GM10266 (cell line): ENCODE results near the gene PRKRA.

Experiments
- DNase-seq: peaks from one replicate; pipeline ENCODE4 v3.0.0; 2012; ENCODE audit errors: extremely low spot score
- TF ChIP-seq, protein P1 (sequence below): IDR thresholded peaks from 2 replicates; pipeline ENCODE4 v1.5.1; 2012; ENCODE audit warnings: mild to moderate bottlenecking, low read depth; ENCODE audit not compliant: control insufficient read depth, insufficient read depth; ENCODE audit errors: missing control alignments

The PRKRA gene

DNA sequence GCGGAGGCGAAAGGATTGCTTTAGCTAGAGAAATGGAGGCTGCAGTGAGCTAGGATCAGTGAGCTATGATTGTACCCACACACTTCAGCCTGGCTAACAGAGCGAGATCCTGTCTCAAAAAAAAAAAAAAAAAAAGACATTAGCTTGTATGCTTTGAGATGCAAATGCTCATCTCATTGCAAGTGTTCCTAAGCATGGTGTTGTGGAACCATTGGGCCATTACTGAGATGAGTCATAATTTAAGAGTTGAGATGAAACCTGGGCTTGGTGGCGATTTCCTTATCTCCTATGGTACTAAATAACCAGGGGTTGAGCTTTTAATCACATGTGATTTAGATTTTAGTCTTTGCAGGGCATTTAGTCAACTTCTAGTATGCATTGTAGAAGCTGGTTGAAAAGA is 31.5 kb upstream of the PRKRA start:
- peak; percentile 51 for DNase-seq

DNA sequence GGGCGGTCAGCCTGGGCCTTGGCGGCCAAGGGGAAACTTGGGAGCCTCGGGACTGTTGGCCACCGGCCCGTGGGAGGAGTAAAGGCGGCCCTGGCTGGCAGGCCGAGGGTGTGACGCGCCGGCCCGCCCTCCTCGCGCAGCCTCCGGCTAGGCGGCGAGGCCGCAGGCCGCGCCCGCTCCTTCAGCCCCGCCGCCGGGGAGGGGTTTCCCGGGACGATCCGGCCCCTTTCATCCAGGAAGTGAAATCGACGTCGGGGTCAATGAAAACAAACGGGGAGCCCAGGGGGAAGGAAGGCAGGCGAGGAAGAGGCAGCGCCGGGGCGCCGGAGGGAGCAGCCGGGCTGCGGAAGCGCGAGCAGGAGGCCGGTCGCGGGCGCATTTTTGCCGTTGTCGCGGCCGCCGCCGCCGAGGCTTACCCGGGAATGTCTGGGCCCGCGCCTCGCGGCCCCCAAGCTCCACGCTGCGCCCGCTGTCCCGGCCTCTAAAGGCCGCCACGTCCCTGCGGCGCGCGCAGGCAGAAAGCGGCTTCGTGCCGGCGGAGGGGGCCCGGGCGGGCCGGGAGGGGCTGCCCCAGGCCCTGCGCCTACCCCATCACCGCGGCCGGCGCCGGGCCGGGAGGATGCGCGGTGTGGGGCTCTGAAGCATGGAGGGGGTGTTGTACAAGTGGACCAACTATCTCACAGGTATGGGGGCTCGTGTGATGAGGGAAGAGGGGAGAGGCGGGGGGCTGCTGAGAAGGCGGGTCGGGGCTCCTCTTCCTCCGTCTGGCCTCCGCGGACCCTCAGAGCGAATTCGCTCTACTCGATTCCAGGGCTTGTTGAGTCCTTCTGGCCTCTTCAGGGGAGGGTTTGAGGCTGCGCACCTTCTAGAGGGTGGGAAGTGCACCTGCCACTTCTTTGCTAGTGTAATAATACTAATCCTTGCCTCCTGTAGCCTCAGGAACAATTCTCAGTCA is 29.5 kb upstream of the PRKRA start, which contains the start of gene PLEKHA3:
PLEKHA3 (plus strand) TSS at position 231 of the 955 bp plus-strand sequence; CDS start at position 644, 413 bp downstream.
- TF ChIP-seq, protein P1, sequence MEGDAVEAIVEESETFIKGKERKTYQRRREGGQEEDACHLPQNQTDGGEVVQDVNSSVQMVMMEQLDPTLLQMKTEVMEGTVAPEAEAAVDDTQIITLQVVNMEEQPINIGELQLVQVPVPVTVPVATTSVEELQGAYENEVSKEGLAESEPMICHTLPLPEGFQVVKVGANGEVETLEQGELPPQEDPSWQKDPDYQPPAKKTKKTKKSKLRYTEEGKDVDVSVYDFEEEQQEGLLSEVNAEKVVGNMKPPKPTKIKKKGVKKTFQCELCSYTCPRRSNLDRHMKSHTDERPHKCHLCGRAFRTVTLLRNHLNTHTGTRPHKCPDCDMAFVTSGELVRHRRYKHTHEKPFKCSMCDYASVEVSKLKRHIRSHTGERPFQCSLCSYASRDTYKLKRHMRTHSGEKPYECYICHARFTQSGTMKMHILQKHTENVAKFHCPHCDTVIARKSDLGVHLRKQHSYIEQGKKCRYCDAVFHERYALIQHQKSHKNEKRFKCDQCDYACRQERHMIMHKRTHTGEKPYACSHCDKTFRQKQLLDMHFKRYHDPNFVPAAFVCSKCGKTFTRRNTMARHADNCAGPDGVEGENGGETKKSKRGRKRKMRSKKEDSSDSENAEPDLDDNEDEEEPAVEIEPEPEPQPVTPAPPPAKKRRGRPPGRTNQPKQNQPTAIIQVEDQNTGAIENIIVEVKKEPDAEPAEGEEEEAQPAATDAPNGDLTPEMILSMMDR, result no peak
- peak; percentile 91 for DNase-seq

More for the DNA sequence above, 31.5 kb upstream of the PRKRA start:
- TF ChIP-seq, protein P1, result no peak

DNA sequence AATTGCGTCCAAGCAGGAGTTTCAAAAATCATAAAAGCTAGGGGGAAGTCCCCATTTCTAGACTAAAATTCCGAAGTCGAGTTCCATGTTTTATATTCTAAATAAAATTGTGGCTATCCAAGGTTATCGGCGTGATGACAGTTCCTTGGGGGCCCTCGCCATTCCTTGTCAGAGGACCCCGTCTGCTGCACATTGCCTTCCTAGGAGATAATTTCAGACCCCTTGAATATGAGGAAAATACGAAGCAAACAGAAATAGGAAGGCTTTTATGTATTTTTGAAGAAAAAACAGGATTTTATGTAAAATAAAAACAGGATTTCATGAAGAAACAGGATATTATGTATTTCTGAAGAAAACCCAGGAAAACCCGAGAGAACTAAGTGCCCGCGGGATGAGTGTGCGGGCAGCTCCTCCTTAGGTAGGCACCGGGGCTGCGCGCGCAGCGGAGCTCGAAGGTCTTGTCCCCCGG is 28.8 kb upstream of the PRKRA start:
- TF ChIP-seq, protein P1, result no peak
- no peak for DNase-seq

DNA sequence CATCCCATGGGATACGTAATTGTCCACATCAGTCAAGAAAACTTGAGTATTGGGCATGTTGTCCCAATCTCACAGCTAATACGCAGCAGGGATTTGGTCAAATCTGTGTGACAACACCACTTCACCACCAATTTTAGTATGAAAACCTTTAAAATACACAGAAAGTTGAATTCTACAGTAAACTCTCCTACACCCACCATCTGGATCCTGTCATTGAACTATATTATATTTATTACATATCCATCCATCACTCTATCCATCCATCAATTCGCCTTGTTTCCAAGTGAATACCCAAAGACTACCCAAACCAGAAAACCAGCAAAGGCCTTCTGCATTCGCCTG is 28.3 kb upstream of the PRKRA start:
- no peak for DNase-seq
- TF ChIP-seq, protein P1, result no peak

DNA sequence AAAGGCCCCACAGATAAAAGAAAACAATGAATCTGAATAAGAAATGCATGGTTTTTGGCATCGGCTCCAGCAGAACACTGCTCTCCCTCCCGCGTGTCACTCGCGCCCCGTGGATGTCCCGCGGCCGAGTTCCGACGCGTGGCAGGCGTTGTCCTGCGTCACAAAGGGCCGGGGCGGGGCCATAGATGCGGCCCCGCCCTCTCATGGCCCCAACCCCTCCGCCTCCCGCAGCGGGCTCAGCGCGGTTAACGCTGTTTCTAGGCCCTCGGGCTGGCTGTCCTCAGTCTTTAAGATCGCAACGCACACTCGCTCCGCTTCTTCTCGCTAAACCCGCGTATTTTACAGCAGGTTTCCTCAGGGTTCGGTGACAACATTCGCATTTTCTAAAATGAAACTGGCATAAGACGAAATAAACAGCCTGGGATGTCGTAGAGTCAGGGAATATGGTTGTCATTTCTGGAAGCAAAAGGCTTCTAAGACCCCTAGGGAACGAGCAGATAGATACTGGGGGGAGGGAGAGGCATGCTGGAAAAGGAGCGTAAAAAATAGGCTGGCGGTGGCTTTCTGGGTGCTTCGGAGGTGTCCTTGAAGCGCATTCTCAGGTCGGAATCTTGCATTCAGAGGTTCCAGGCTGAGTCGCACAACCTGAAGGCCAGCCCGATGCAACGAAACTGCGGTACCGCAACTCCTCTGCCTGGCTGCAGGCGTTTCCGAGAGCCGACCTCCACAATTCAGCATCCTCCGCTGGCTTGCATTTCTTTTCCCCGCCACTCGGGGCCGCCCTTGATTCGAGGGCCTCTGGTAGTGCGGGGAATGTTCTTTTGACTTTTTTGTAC is 27.7 kb upstream of the PRKRA start, which contains the start of gene FKBP7:
FKBP7 (minus strand) TSS at position 162 of the 836 bp plus-strand sequence; CDS start at position 61, 101 bp downstream.
- DNase-seq, result peak; percentile 83
- TF ChIP-seq, protein P1, result peak; percentile 93

DNA sequence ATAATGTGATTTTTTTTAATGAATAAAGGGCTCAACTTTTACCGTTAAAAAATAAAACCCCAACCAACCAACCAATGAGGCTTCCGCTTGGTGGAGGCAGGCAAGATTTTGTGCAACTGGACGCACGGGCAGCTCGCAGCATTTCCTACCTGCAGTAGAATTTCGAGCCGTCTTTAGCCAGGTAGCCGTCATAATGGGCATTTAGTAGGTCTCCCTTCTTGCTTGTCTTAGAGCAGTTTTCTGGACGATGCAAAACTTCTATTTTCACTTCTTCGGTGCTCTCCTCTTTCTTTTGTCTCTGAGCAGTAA is 27.1 kb upstream of the PRKRA start:
- TF ChIP-seq, protein P1, result no peak
- DNase-seq, result peak; percentile 32
